Naive B cell (primary cell): ENCODE data around the gene RAD51B. TPM values are rescaled to one million over a fixed set of nuclear protein-coding genes. Genes with fewer than 3 reads are reported as not detected.
A peak's percentile ranks its signal among the peaks of the same experiment; 100 is the strongest.

Experiments used
- ATAC-seq, 2 donors: fragments of 150-1000 bp; cut with Tn5 transposase; 2 replicates each; pipeline ENCODE4 v1.10.0; 2021; ENCODE audit warnings: low read depth in 2 of 2, mild to moderate bottlenecking in 2 of 2, moderate library complexity in 2 of 2
- DNase-seq: peaks from one replicate; pipeline ENCODE4 v3.0.0; 2022
- H3K27ac Mint-ChIP-seq, 6 donors: one replicate each; pipeline ENCODE4 v1.8.0; 2020 to 2022; ENCODE audit warnings: mild to moderate bottlenecking in 6 of 6, mixed read lengths in 6 of 6, moderate library complexity in 5 of 6, inconsistent platforms in 2 of 6
- H3K27me3 Mint-ChIP-seq, 3 donors: one replicate each; pipeline ENCODE4 v1.8.0; 2021 to 2022; ENCODE audit warnings: mixed read lengths in 3 of 3, mild to moderate bottlenecking in 1 of 3
- H3K36me3 Mint-ChIP-seq, 2 donors: one replicate each; pipeline ENCODE4 v1.8.0; 2020 to 2022; ENCODE audit warnings: mixed read lengths in 2 of 2, inconsistent platforms in 1 of 2, mild to moderate bottlenecking in 1 of 2
- H3K4me1 Mint-ChIP-seq, 3 donors: one replicate each; pipeline ENCODE4 v1.8.0; 2020 to 2022; ENCODE audit warnings: mixed read lengths in 3 of 3, inconsistent platforms in 1 of 3, mild to moderate bottlenecking in 1 of 3, moderate library complexity in 1 of 3
- H3K4me3 Mint-ChIP-seq, 8 donors: one replicate each; pipeline ENCODE4 v1.8.0; 2020 to 2022; ENCODE audit warnings: mild to moderate bottlenecking in 8 of 8, mixed read lengths in 8 of 8, moderate library complexity in 8 of 8, inconsistent platforms in 2 of 8
- H3K9me3 Mint-ChIP-seq, 7 donors: one replicate each; pipeline ENCODE4 v1.8.0; 2020 to 2022; ENCODE audit warnings: mixed read lengths in 7 of 7, mild to moderate bottlenecking in 5 of 7, inconsistent platforms in 2 of 7, moderate library complexity in 1 of 7
- polyA plus RNA-seq, 6 donors: library from polyadenylated mRNA; unstranded; fragments of 300-500 nt; fragmentation: Illumina TruSeq; gene quantifications; one replicate each; pipeline ENCODE4 v1.2.3, GENCODE V29; 2021; ENCODE audit warnings: low read depth in 6 of 6

Gene RAD51B
- polyA plus RNA-seq, 6 donors from 2014 or later = 27.4 to 37.2 (median 31.8) TPM

DNA sequence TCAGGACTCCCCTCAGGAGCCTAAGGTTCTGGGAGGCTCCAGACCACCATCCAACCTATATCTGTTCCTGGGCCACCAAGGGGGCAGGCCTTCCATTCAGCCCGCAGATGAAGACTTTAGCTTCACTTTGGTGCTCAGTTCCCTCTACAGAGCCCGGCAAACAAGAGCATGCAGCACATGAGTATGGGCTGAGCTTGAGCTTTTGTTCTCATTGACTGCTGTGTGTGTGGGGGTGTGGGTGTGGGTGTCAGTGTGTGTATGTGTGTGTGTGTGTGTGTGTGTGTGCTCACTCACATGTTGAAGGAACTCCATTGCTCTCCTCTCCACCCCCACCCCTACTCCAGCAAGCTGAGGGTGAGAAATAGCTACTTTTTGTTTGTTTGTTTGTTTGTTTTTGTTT lies 754.1 kb downstream of the RAD51B start:
- Mint-ChIP-seq H3K4me3 (no peak overlapping the region), H3K27ac (peak overlapping the region in 2 of 6 donors; percentile 49 to 60)
- ATAC-seq = no peak

DNA sequence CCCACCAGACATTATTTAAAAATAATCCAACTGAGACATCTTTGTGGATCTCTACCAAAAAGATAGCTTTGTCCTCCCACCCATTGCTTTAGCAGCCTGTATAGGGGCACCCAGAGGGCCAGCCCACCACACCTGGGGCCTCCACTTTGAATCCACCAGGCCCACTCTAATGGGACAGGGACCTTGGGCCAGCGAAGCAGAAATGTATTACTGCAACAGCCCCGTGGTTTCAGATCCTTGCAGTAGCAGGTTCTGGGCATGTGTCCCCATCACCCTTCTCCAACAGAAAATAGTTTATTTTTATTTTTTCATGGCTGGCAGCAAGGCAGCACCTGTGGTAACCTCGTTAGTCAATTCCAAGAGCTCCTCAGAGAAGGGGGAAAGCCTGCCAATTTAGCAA lies 754.9 kb downstream of the RAD51B start:
- H3K4me1 Mint-ChIP-seq = peaks cover 9 to 25% (median 14%) of the 10 kb centered on the region in 3 donors
- H3K27ac Mint-ChIP-seq = peak overlapping the region in 1 of 6 donors; percentile 65
- H3K27me3 Mint-ChIP-seq = no peaks in the 10 kb centered on the region
- DNase-seq = no peak
- no peaks in the 10 kb centered on the region for H3K36me3 Mint-ChIP-seq
- peaks cover 0 to 4% (median 0%) of the 10 kb centered on the region in 7 donors for H3K9me3 Mint-ChIP-seq
- ATAC-seq = no peak
- no peak overlapping the region for H3K4me3 Mint-ChIP-seq

More for the DNA sequence above, 754.1 kb downstream of the RAD51B start:
- DNase-seq = no peak
- peaks cover 9 to 25% (median 11%) of the 10 kb centered on the region in 3 donors for H3K4me1 Mint-ChIP-seq
- H3K27me3 Mint-ChIP-seq = no peaks in the 10 kb centered on the region
- no peaks in the 10 kb centered on the region for H3K36me3 Mint-ChIP-seq
- peaks cover 0 to 4% (median 0%) of the 10 kb centered on the region in 7 donors for H3K9me3 Mint-ChIP-seq

DNA sequence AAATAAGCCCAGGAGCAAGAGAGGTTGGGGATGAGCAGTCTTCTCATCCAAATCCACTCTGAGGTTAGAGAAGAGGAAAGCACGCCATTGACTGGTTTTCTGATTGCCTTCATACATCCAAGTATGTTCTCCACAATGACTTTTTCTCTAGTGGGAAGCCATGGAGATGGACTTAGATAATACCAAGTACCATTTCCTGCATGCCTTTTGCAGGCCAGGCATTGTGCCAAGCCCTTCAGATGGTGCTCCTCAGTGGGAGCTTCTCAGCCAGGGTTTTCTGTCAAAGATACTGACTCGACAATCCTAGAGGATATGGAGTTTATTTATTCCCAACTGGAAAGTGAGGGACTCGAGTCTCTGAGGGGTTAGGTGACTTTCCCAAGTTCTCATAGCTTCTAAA lies 755.3 kb downstream of the RAD51B start:
- H3K4me1 Mint-ChIP-seq = peaks cover 9 to 25% (median 14%) of the 10 kb centered on the region in 3 donors
- H3K9me3 Mint-ChIP-seq = peaks cover 0 to 4% (median 0%) of the 10 kb centered on the region in 7 donors
- no peak overlapping the region for H3K27ac Mint-ChIP-seq
- H3K4me3 Mint-ChIP-seq = no peak overlapping the region
- DNase-seq (no peak), ATAC-seq (no peak)
- H3K27me3 Mint-ChIP-seq = no peaks in the 10 kb centered on the region
- H3K36me3 Mint-ChIP-seq = no peaks in the 10 kb centered on the region

DNA sequence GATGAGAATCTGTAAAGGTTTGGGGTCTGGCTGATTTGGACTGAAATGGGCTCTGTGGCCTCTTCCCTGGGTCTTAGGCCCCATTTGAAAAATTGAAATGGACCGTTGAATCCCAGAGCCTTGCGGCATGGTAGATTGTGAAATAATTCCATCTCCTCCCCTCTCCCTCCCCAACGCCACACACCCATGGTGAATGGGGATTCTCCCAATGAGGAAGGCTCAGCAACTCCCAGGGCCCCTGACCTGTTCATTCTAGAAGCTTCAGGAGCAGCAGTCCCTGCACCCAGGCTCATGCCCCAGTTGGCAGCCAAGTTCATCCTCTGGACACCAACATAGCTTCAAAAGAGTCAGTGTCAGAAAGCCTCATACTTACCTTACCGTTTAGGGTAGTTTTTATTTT lies 755.8 kb downstream of the RAD51B start:
- no peak for DNase-seq

DNA sequence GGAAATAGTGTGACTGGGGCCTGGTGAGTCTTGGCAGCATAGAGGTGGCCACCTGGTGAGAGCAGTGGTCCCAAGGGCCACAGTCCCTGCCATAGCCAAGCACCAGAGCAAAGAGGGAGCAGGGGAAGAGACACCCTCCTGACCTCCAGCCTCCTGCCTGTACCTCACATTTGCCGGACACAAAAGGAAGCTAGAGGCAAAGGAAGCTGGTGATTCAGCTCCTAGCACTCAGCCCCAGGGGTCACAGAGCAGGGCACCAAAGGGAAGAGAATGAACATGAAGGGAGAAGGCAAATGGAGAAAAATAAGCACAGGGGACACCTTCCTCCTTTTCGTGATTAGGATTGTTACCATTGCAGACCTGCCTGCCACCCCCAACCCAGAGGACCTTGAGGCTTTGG lies 756.5 kb downstream of the RAD51B start:
- Mint-ChIP-seq H3K9me3 (peaks cover 0 to 4% (median 0%) of the 10 kb centered on the region in 7 donors), H3K27me3 (no peaks in the 10 kb centered on the region), H3K27ac (peak overlapping the region in 2 of 6 donors; percentile 2 to 86), H3K36me3 (no peaks in the 10 kb centered on the region), H3K4me3 (no peak overlapping the region), H3K4me1 (peaks cover 16 to 25% (median 18%) of the 10 kb centered on the region in 3 donors)
- no peak for DNase-seq
- ATAC-seq = no peak

More for the DNA sequence above, 755.8 kb downstream of the RAD51B start:
- H3K4me1 Mint-ChIP-seq = peaks cover 13 to 25% (median 15%) of the 10 kb centered on the region in 3 donors
- peaks cover 0 to 4% (median 0%) of the 10 kb centered on the region in 7 donors for H3K9me3 Mint-ChIP-seq
- H3K36me3 Mint-ChIP-seq = no peaks in the 10 kb centered on the region
- peak overlapping the region in 1 of 6 donors; percentile 86 for H3K27ac Mint-ChIP-seq
- no peak for ATAC-seq
- no peaks in the 10 kb centered on the region for H3K27me3 Mint-ChIP-seq
- no peak overlapping the region for H3K4me3 Mint-ChIP-seq

DNA sequence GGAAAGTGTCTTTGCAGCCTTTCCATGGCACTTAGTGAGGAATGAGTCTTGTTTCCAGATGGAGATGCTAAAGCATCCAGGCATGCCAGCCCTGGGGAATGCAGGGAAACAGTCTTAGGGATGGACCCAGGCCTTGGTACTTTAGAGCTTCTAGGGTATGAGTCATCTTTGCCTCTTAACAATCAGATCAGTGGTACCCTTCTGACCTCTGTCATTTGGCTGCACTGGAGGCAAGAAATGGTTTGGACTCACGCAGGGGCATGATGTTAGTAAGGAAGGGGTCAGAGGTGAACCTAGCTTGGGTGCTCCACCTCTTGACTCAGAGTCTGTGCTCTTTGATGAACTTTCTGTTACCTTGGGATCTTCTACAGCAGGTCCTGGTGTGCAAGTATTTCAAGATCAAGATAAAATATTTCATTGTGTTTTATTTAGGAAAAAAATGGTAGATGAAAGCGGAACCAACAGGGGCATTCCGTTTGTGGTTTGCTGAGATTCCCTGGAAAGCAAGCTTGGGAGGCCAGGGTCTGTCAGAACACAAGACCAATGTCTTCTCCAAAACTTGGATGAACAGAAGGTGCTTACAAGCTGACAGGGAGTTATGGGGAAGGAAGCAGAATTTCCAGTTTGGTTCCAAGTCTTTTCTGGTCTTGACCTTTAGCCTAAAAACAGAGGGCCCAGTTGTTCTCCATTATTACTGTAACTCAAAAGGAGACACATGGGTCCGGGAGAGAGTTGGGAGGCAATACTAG lies 757.1 kb downstream of the RAD51B start:
- Mint-ChIP-seq H3K27me3 (no peaks in the 10 kb centered on the region), H3K27ac (no peak overlapping the region)
- no peak for DNase-seq

DNA sequence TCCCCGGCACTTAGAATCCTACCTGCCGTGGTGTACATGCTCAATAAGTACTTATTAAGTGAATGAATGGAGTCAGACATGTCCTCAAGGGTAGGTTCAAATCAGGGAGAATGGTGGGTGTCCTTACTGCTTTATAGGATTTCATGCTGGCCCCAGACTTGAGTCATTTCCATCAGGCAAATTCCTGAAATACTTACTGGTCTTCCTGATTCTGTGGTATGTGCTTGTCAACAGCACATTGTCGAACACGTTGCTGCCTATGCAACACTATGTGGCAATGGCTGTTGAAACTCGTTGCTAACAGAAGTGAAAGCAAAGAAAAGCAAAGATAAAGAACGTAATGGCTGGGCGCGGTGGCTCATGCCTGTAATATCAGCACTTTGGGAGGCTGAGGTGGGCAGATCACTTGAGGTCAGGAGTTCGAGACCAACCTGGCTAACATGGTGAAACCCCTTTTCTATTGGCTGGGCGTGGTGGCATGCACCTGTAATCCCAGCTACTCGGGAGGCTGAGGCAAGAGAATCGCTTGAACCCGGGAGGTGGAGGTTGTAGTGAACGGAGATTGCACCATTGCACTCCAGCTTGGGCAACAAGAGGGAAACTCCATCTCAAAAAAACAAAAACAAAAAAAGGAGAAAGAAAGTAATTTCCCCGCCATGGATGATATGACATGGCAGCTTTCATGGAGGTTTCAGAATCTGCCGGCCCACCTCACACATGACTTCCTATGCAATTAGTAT lies 758.4 kb downstream of the RAD51B start:
- Mint-ChIP-seq H3K9me3 (peaks cover 0 to 3% (median 0%) of the 10 kb centered on the region in 7 donors), H3K27me3 (no peaks in the 10 kb centered on the region), H3K4me3 (no peak overlapping the region), H3K27ac (peak overlapping the region in 3 of 6 donors; percentile 6 to 57 (median 10)), H3K36me3 (no peaks in the 10 kb centered on the region), H3K4me1 (peaks cover 14 to 18% (median 17%) of the 10 kb centered on the region in 3 donors)
- DNase-seq (no peak), ATAC-seq (no peak)

More for the DNA sequence above, 757.1 kb downstream of the RAD51B start:
- H3K4me3 Mint-ChIP-seq = no peak overlapping the region
- ATAC-seq = no peak
- peaks cover 0 to 2% (median 0%) of the 10 kb centered on the region in 7 donors for H3K9me3 Mint-ChIP-seq
- H3K4me1 Mint-ChIP-seq = peaks cover 16 to 25% (median 18%) of the 10 kb centered on the region in 3 donors
- H3K36me3 Mint-ChIP-seq = no peaks in the 10 kb centered on the region

DNA sequence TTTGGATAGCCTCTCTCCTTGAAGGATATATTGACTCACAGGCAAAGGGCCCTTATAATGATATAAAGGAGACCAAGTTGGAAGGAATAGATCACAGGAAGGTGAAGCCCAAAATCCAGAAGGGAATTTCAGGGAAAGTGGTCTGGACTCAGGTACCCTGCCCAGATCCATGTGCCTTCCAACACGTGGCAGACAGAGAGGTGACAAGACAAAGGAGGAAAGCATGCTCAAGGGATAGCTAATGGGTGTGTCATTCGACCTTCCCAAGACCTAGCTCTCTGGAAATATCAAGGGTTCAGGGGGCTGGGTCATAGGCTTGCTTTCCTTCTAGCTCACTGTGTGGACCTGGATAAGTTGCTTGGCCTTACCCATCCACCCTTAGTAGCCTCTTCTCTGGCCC lies 759.0 kb downstream of the RAD51B start:
- ATAC-seq (no peak), DNase-seq (no peak)
- Mint-ChIP-seq H3K36me3 (no peaks in the 10 kb centered on the region), H3K4me3 (no peak overlapping the region), H3K4me1 (peaks cover 11 to 18% (median 13%) of the 10 kb centered on the region in 3 donors), H3K27me3 (no peaks in the 10 kb centered on the region), H3K27ac (peak overlapping the region in 1 of 6 donors; percentile 6), H3K9me3 (peaks cover 0 to 3% (median 0%) of the 10 kb centered on the region in 7 donors)

DNA sequence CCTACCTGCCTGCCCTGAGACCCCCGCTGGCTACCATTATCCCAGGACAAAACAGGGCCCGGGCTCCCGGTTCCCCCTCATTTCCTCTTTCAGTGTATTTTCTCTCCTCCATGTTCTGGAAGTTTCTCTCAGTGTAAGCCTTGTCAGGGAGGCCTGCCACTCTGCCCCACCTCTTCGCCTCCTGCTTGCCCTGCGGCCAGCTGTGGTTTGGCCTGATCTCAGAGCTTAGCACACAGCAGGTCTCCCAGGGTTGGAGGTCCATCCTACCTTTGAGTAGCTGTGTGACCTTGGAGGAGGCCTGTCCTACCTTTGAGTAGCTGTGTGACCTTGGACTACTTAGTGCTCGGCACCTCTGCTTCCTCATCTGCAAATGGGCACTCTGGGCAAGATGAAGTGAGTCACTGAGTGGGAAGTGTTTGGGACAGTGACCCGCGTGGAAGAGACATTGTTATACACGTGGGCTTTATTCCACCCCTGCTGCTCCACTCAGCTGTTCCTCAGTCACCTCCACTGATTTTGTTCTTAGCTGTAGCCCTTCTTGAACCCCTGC lies 760.6 kb downstream of the RAD51B start:
- H3K27me3 Mint-ChIP-seq = no peaks in the 10 kb centered on the region
- no peaks in the 10 kb centered on the region for H3K36me3 Mint-ChIP-seq
- DNase-seq (no peak), ATAC-seq (no peak)
- no peak overlapping the region for H3K4me3 Mint-ChIP-seq
- peak overlapping the region in 1 of 6 donors; percentile 47 for H3K27ac Mint-ChIP-seq
- H3K4me1 Mint-ChIP-seq = peaks cover 10 to 18% (median 11%) of the 10 kb centered on the region in 3 donors
- H3K9me3 Mint-ChIP-seq = peaks cover 0 to 3% (median 0%) of the 10 kb centered on the region in 7 donors

DNA sequence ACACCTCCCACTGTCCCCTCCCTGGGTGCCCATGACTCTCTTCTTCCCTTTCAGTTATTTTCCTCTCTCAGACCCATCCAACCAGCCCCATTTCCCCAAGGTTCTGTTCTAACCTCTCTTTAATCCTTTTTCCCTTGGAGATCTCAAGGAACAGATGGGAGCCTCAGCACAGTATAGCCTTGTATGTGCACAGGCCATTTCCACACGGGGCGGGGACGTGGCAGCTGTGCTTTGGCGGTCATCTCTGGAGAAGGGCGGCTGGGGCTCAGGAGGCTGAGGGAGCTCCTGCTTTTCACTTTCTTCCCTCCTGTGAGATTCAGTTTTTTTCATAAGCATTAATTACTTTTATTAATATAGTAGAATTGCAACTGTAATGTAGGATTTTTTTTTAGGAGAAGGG lies 761.1 kb downstream of the RAD51B start:
- Mint-ChIP-seq H3K27ac (peak overlapping the region in 3 of 6 donors; percentile 11 to 49 (median 26)), H3K4me3 (peak overlapping the region in 1 of 8 donors; percentile 75), H3K27me3 (no peaks in the 10 kb centered on the region), H3K9me3 (peaks cover 0 to 3% (median 0%) of the 10 kb centered on the region in 7 donors), H3K36me3 (no peaks in the 10 kb centered on the region), H3K4me1 (peaks cover 6 to 18% (median 7%) of the 10 kb centered on the region in 3 donors)
- DNase-seq (no peak), ATAC-seq (no peak)

DNA sequence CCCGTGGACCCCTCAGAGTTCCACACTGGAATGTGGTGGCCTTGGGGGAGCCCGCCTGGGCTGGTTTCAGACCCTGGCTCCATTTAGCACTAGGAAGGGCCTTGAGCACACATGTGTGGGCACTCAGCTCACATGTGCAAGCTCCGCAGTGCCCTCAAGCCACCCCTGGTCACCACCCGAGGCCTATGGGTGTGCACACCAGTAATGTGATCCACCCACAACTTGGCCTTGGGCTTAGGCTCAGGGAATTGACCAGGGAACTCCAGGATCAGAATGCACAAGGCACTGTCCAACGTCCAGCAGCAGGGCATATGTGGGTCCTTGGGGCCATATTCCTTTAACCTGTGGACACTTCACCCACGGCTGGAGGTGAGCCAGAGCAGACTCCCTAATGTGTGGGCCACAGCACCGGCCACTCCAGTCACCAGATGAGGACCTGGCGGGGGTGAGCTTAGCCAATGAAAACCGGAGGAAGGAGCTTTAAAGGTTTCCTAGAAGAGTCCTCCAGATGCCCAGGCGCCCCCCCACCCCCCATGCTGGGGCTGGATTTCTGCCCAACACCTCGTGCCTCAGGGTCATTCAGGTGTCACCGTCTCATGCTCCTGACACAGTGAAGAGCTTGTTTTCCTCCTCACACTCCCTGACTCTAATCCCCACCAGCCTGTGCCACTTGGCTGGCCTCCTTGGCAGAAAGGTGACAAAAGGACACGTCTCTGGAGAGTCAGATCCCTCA lies 764.1 kb downstream of the RAD51B start:
- no peak overlapping the region for H3K4me3 Mint-ChIP-seq
- no peak overlapping the region for H3K27ac Mint-ChIP-seq
- no peaks in the 10 kb centered on the region for H3K36me3 Mint-ChIP-seq
- H3K27me3 Mint-ChIP-seq = no peaks in the 10 kb centered on the region
- no peak for DNase-seq
- peaks cover 0 to 15% (median 8%) of the 10 kb centered on the region in 3 donors for H3K4me1 Mint-ChIP-seq
- peaks cover 0 to 2% (median 0%) of the 10 kb centered on the region in 7 donors for H3K9me3 Mint-ChIP-seq
- ATAC-seq = no peak

DNA sequence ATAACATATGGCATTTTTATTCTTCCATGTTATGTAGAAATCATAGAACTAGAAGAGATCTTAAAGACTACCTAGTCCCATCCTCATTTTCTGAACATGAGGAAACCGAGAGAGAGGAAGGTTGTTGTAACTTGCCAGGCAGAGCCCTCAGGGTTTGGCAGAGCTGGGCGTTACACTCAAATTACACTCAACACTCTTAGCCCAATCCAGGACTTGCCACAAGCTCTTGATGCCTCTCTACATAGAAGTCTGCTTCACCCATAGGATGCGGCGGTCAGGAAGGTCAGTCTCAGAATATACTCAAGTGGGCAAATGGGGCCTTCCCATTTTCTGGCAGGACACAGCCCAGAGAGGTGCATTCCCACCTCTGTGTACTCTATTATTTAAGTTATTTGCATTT lies 765.2 kb downstream of the RAD51B start:
- Mint-ChIP-seq H3K4me3 (no peak overlapping the region), H3K9me3 (peaks cover 0 to 2% (median 0%) of the 10 kb centered on the region in 7 donors), H3K36me3 (no peaks in the 10 kb centered on the region), H3K27ac (peak overlapping the region in 2 of 6 donors; percentile 17 to 42), H3K4me1 (peaks cover 7 to 20% (median 9%) of the 10 kb centered on the region in 3 donors), H3K27me3 (no peaks in the 10 kb centered on the region)
- ATAC-seq (no peak), DNase-seq (no peak)

DNA sequence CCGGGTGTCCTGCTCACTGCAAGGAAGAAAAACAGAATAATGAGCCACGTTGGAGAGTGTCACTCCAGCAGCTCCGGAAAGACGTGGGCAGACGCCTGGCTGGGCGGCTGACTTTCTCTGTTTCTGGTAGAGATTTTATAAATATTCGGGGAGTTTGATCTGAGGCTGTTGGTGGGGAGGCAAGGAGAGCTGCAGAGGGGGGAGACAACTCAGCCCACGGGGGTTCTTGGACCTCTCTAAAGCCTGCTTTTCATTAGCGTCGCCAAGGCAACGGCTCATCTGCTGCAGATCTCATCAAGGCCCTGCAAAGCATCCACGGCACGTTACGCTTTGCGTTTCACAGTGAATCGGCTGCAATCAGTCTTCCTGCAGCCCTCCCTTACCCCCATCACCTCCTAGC lies 766.1 kb downstream of the RAD51B start:
- Mint-ChIP-seq H3K4me3 (no peak overlapping the region), H3K4me1 (peaks cover 14 to 16% (median 16%) of the 10 kb centered on the region in 3 donors), H3K36me3 (no peaks in the 10 kb centered on the region), H3K27me3 (no peaks in the 10 kb centered on the region), H3K27ac (peak overlapping the region in 1 of 6 donors; percentile 37), H3K9me3 (peaks cover 0 to 2% (median 0%) of the 10 kb centered on the region in 7 donors)
- no peak for DNase-seq
- ATAC-seq = no peak
